Gastroesophageal sphincter (tissue), 4 donors: ENCODE data around the gene PPP3CA. TPM values are rescaled to one million over a fixed set of nuclear protein-coding genes. Genes with fewer than 3 reads are reported as not detected.

Experiments used
- ATAC-seq: fragments of 150-250 bp; one replicate; pipeline ENCODE4 v1.9.1; 2016; ENCODE audit warnings: mild to moderate bottlenecking, moderate library complexity
- H3K27ac ChIP-seq, 4 donors: fragments of 200-600 bp; sonication (generic) in 3 of 4; 1 replicate in 3 of 4; 2 replicates in 1 of 4; pipeline ENCODE4 v1.5.1; 2016 to 2019
- H3K27me3 ChIP-seq: fragments of 200-600 bp; sonication (generic); one replicate; pipeline ENCODE4 v1.5.1; 2019
- H3K36me3 ChIP-seq, 2 donors: fragments of 200-600 bp; sonication (generic); one replicate each; pipeline ENCODE4 v1.5.1; 2019; ENCODE audit warnings: control low read depth in 1 of 2
- H3K4me1 ChIP-seq, 3 donors: fragments of 200-600 bp; sonication (generic); 1 replicate in 2 of 3; 2 replicates in 1 of 3; pipeline ENCODE4 v1.5.1; 2016 to 2019; ENCODE audit warnings: control low read depth in 2 of 3
- H3K4me3 ChIP-seq, 2 donors: fragments of 200-600 bp; sonication (generic); one replicate each; pipeline ENCODE4 v1.5.1; 2019; ENCODE audit warnings: mild to moderate bottlenecking in 1 of 2, moderate library complexity in 1 of 2
- H3K9me3 ChIP-seq, 3 donors: fragments of 200-600 bp; sonication (generic); one replicate each; pipeline ENCODE4 v1.5.1; 2017 to 2019; ENCODE audit warnings: control low read depth in 2 of 3
- EP300 ChIP-seq: sonication (generic); formaldehyde crosslinking; IDR thresholded peaks from one replicate; pipeline ENCODE4 v1.6.1; 2017; ENCODE audit warnings: antibody characterized with exemption, mild to moderate bottlenecking
- POLR2A ChIP-seq, 2 donors: fragments of 450-650 bp; IDR thresholded peaks; one replicate each; pipeline ENCODE4 v1.6.1; 2017; ENCODE audit warnings: antibody characterized with exemption in 2 of 2, mild to moderate bottlenecking in 2 of 2, moderate library complexity in 1 of 2
- POLR2AphosphoS5 ChIP-seq: sonication (generic); formaldehyde crosslinking; IDR thresholded peaks from one replicate; pipeline ENCODE4 v1.6.1; 2017; ENCODE audit warnings: antibody characterized with exemption
- WGBS, 2 donors: methylation state at CpG; one replicate each; pipeline ENCODE4 v1.1.5; 2018; ENCODE audit warnings: low coverage in 1 of 2; 5-methylcytosine and 5-hydroxymethylcytosine counted together
- total RNA-seq, 4 donors: library from RNA; depleted of rRNA; stranded (reverse); fragments of >200 nt; gene quantifications; one replicate each; pipeline ENCODE4 v1.1.0, GENCODE V29; 2016
- TF ChIP-seq, protein P1 (sequence below), 4 experiments: fragments of 200-600 bp in 2 of 4; fragments of 450-650 bp in 2 of 4; sonication (generic) in 1 of 4; IDR thresholded peaks; one replicate each; pipeline ENCODE4 v1.5.1; 2017 to 2019; ENCODE audit warnings: antibody characterized with exemption in 4 of 4, mild to moderate bottlenecking in 2 of 4, moderate library complexity in 2 of 4

The PPP3CA gene
- total RNA-seq, 4 donors from 2014 or later: 21.1 to 29.2 (median 24.8) TPM

DNA sequence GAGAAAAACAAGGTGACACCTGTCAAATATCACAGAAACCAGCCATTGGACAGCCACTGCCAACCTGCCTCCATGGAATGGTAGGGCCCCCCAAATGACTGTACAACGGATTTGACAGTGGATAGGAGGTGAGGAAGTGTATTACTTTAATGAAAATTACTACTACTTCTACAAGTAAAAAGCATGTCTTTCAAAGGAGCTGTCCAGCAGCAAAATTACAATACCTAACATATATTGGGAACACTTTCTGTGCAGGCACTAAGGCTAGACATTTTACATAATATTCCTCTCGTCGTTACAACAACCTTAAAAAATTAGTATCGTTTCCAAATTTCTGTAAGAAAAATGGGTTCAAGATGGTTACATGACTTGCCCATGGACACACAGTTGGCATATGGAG lies 14.9 kb downstream of the PPP3CA start:
- no peak for ATAC-seq
- H3K9me3 ChIP-seq: no peaks in the 10 kb centered on the region
- 80 to 81% methylated on average over 4 of the region's 4 CpGs for WGBS, 2 donors
- peaks cover 0 to 36% (median under 1%) of the 10 kb centered on the region in 3 donors for H3K4me1 ChIP-seq
- H3K27ac ChIP-seq: no peak overlapping the region
- no peaks in the 10 kb centered on the region for H3K36me3 ChIP-seq
- H3K27me3 ChIP-seq: no peaks in the 10 kb centered on the region
- H3K4me3 ChIP-seq: no peak overlapping the region
- TF ChIP-seq EP300 (no peak), POLR2AphosphoS5 (no peak), POLR2A (IDR thresholded peaks at IDR 0.05) (no peak)
- TF ChIP-seq, protein P1, sequence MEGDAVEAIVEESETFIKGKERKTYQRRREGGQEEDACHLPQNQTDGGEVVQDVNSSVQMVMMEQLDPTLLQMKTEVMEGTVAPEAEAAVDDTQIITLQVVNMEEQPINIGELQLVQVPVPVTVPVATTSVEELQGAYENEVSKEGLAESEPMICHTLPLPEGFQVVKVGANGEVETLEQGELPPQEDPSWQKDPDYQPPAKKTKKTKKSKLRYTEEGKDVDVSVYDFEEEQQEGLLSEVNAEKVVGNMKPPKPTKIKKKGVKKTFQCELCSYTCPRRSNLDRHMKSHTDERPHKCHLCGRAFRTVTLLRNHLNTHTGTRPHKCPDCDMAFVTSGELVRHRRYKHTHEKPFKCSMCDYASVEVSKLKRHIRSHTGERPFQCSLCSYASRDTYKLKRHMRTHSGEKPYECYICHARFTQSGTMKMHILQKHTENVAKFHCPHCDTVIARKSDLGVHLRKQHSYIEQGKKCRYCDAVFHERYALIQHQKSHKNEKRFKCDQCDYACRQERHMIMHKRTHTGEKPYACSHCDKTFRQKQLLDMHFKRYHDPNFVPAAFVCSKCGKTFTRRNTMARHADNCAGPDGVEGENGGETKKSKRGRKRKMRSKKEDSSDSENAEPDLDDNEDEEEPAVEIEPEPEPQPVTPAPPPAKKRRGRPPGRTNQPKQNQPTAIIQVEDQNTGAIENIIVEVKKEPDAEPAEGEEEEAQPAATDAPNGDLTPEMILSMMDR (IDR thresholded peaks at IDR 0.05): no peak

DNA sequence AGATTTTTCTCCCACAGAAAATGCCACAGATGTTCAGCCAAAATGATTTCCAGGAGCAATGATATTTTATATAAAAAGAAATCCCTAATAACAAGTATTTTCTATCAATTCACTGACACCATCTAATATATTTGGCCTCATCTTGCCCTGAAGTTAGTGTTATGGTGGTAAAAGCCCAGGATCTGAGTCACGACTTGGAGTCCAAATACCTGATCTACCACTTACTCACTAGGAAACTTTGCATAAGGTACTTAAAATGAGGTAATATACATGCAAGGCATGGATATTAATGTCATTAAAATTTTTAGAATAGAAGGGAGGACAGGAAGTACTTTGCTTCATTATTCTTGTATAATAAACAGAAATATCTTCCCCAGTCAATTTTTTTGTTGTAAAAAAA lies 16.3 kb downstream of the PPP3CA start:
- H3K4me3 ChIP-seq: no peak overlapping the region
- WGBS, 2 donors: 60 to 80% methylated on average over 1 of the region's 1 CpG
- no peak for TF ChIP-seq POLR2A (IDR thresholded peaks at IDR 0.05)
- TF ChIP-seq POLR2AphosphoS5: no peak
- TF ChIP-seq, protein P1 (IDR thresholded peaks at IDR 0.05): no peak
- no peak for TF ChIP-seq EP300
- ATAC-seq: no peak
- H3K27me3 ChIP-seq: no peaks in the 10 kb centered on the region
- no peak overlapping the region for H3K27ac ChIP-seq
- H3K9me3 ChIP-seq: no peaks in the 10 kb centered on the region
- H3K4me1 ChIP-seq: peaks cover 0 to 28% (median 0%) of the 10 kb centered on the region in 3 donors
- H3K36me3 ChIP-seq: no peaks in the 10 kb centered on the region

DNA sequence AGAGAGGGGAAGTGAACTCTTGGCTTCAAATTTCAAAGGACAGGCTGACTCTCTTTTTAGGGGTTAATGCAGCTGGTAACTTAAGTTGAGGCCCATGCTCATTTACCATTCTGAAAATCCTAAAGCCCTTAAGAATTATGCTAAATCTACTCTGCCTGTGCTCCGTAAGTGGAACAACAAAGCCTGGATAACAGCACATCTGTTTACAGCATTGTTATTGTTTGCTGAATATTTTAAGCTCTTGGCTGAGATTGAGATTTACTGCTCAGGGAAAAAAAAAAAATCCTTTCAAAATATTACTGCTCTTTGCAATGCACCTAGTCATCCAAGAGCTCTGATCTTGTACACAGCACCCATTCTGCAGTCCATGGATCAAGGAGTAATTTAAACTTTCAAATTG lies 17.7 kb downstream of the PPP3CA start:
- 83% methylated on average over 1 of the region's 1 CpG; no CpG with 5 or more reads in 1 of the 2 donors for WGBS, 2 donors
- no peaks in the 10 kb centered on the region for H3K36me3 ChIP-seq
- peaks cover 0 to 34% (median 0%) of the 10 kb centered on the region in 3 donors for H3K4me1 ChIP-seq
- no peak for ATAC-seq
- no peak overlapping the region for H3K4me3 ChIP-seq
- no peak overlapping the region for H3K27ac ChIP-seq
- H3K27me3 ChIP-seq: no peaks in the 10 kb centered on the region
- no peak for TF ChIP-seq EP300
- no peak for TF ChIP-seq POLR2A (IDR thresholded peaks at IDR 0.05)
- TF ChIP-seq POLR2AphosphoS5: no peak
- TF ChIP-seq, protein P1 (IDR thresholded peaks at IDR 0.05): no peak
- no peaks in the 10 kb centered on the region for H3K9me3 ChIP-seq

DNA sequence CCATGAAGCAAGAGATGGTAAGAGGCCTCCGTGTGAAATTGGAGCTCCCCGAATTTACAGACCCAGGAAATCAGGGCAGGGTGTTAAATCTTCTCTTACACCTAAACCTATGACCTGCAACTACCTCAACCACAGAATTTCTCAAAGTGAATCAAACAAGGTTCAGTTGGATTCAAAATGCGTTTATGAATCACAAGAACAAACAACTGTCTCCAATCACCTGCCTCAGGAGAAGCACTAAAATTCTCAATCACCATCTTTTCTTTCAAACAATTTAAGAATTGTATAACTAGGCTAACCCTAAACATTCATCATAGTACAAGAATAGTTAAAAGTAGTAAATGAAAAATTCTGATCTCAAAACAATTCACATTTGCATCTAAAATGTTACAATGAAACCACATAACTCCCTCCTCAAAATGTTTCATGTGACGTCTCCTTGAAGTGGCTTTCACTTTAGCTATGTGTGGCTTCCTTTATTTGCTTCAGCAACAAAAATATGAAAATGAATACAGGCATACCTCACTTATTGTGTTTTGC lies 19.2 kb downstream of the PPP3CA start:
- Histone ChIP-seq H3K9me3 (no peaks in the 10 kb centered on the region), H3K36me3 (no peaks in the 10 kb centered on the region), H3K27ac (no peak overlapping the region), H3K4me1 (peaks cover 0 to 34% (median 0%) of the 10 kb centered on the region in 3 donors), H3K27me3 (no peaks in the 10 kb centered on the region), H3K4me3 (no peak overlapping the region)
- WGBS, 2 donors: 76 to 80% methylated on average over 4 of the region's 4 CpGs
- ATAC-seq: no peak
- TF ChIP-seq POLR2AphosphoS5: no peak
- no peak for TF ChIP-seq EP300
- TF ChIP-seq POLR2A (IDR thresholded peaks at IDR 0.05): no peak
- TF ChIP-seq, protein P1 (IDR thresholded peaks at IDR 0.05): no peak

DNA sequence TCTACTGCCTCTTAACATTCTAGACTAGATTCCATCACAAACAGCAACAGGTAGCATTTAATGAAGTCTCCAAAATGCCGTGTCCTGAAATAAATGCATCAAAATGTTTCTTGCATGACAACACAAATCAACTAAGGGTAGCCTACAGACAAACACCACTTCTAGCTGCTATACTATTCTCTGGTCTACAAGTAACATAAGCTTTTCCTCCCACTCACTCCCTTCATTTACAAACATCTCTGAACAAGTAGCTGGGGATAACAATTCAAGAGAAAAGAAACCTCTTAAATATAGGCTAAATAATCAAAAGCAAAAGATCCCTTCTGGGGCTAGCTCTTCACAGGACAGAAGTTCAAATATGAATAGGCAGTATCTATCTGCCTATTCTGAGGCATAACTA lies 20.8 kb downstream of the PPP3CA start:
- Histone ChIP-seq H3K4me3 (no peak overlapping the region), H3K36me3 (no peaks in the 10 kb centered on the region), H3K4me1 (peaks cover 0 to 42% (median 3%) of the 10 kb centered on the region in 3 donors), H3K27ac (no peak overlapping the region), H3K9me3 (no peaks in the 10 kb centered on the region), H3K27me3 (no peaks in the 10 kb centered on the region)
- ATAC-seq: no peak
- TF ChIP-seq, protein P1 (IDR thresholded peaks at IDR 0.05): no peak
- TF ChIP-seq POLR2A (IDR thresholded peaks at IDR 0.05): no peak
- no peak for TF ChIP-seq EP300
- no peak for TF ChIP-seq POLR2AphosphoS5
- WGBS, 2 donors: 91 to 100% methylated on average over 1 of the region's 1 CpG
